IMR-90 (cell line): Measurements from ENCODE around the gene ZNF208.

ENCODE experiments used
- MAFK ChIP-seq: IDR thresholded peaks from 2 replicates; pipeline ENCODE4 v1.6.1; 2012; ENCODE audit warnings: low read depth, low read length, improper control_type of control experiment
- NFE2L2 ChIP-seq: fragments of 150-350 bp; IDR thresholded peaks from 2 replicates; pipeline ENCODE4 v1.6.1; 2016; ENCODE audit warnings: low read depth, mild to moderate bottlenecking, low read length

DNA sequence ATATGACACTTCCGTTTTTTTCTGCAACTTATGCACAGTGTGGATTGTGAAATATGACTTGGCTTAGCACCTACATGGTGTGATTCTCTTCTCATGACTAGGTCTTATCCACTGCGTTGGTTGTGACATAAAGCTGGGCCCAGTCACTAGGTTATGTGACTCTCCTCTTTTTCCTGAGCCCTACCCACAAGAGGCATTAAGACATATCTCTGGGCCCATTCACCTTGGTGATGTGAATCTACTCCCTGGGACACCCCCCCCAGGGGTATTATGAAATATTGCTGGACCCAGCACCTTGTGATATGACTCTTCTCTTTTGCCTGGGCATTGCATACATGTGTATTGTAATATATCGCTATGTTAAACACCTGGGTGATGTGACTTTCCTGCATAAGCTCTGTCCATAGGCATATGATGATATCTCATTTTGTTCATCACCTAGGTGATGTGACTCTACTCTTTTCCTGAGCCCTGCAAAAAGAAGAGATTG lies 89.0 kb downstream of the ZNF208 start:
- no peak for TF ChIP-seq NFE2L2
- TF ChIP-seq MAFK: no peak
